GM21786 (cell line): ENCODE results near the gene ABCC1.
"Not testable (repeated sequence)": the region's sequence is repeated elsewhere in the genome, so short reads cannot be mapped to it uniquely, and the experiment has no call there.

Experiments
- ATAC-seq: cut with Tn5 transposase; IDR thresholded peaks from one replicate; pipeline ENCODE4 v1.9.1; 2021; ENCODE audit not compliant: unreplicated experiment

The ABCC1 gene

GRCh38 chr16:16148755-16149154, 199.3 kb downstream of the ABCC1 start:
- ATAC-seq = no peak

- ATAC-seq = no peak
Measured at GRCh38 chr16:16149710-16150116, 200.3 kb downstream of the ABCC1 start.

- no peak for ATAC-seq
Measured at GRCh38 chr16:16150117-16150877, 200.9 kb downstream of the ABCC1 start.

GRCh38 chr16:16150878-16151152, 201.4 kb downstream of the ABCC1 start:
- no peak for ATAC-seq

GRCh38 chr16:16151315-16151714, 201.9 kb downstream of the ABCC1 start:
- ATAC-seq = no peak

- not testable (repeated sequence) for ATAC-seq
Measured at GRCh38 chr16:16153000-16153399, 203.6 kb downstream of the ABCC1 start.

DNA sequence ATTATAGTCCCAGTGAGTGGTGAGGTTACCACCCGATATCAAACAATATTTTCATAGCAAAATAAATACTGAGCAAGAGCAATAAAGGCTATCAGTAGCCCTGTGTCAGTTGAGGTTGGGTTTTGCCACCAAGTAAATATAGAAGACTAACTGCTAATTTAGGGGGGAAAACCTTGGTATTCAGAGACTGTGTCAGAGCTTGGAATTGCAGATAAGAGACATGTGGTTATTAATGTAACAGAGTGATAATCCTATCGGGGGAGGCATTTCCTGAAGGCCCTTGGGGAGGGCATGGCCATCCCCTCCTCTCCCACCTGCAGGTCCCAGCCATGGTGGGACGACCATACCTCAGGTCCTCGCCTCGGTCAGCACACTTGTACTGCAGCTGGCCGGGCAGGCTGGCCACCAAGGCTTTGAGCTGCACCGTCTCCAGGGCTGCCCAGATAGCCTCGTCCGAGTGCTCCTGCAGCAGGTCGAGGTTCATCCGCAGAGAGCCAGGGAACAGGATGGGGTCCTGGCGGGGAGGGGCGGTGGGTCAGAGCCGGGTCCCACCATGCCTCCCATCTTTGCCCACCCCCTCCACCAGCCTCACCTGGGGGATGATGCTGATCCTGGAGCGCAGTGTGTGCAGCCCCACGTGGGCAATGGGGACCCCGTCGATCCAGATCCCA, 205.0 kb downstream of the ABCC1 start:
- no peak for ATAC-seq

DNA sequence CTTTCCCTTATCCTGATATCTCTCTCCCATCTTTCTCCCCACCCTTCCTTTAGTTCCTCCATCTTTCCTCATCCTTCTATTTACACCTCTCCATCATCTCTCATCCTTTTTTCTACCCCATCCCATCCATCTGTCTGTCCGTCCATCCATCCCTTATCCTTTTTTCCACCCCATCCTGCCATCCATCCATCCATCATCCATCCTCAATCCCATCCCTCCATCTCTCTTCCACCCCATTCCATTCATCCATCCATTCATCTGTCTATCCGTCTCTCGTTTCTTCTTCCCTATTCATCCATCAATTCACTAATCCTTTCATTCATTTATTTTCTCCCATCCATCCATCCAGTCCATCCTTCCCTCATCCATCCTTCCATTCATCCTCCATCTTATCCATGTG, 205.8 kb downstream of the ABCC1 start:
- ATAC-seq = no peak

GRCh38 chr16:16157166-16157565, 207.8 kb downstream of the ABCC1 start:
- ATAC-seq = no peak

- no peak for ATAC-seq
Measured at GRCh38 chr16:16158082-16158658, 208.8 kb downstream of the ABCC1 start.

DNA sequence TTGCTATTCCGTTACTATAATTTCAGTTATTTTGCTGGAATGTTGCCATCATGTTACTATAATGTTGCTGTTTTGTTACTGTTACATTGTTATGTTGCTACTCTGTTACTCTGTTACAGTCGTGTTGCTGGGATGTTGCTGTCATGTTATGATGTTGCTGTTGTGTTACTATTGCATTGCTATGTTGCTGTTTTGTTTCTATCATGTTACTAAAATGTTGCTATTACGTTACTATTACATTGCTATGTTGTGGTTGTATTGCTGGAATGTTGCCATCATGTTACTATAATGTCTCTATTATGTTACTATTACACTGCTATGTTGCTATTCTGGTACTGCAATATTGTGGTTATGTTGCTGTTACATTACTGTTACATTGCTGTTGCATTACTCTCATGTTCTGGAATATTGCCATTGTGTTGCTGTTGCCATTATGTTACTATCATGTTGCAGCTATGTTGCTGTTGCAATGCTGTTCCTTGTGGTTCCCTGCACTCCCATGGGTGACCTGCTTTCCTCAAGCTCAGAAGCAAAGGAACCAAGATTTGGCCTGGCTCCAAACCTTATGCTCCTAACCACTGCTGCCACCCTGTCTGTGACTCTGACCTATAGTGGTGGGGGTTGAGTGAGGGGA, 209.4 kb downstream of the ABCC1 start:
- no peak for ATAC-seq

- ATAC-seq = no peak
Measured at GRCh38 chr16:16159662-16160061, 210.2 kb downstream of the ABCC1 start.

GRCh38 chr16:16161319-16161718, 211.9 kb downstream of the ABCC1 start:
- no peak for ATAC-seq

GRCh38 chr16:16161840-16162239, 212.4 kb downstream of the ABCC1 start:
- ATAC-seq = not testable (repeated sequence)

DNA sequence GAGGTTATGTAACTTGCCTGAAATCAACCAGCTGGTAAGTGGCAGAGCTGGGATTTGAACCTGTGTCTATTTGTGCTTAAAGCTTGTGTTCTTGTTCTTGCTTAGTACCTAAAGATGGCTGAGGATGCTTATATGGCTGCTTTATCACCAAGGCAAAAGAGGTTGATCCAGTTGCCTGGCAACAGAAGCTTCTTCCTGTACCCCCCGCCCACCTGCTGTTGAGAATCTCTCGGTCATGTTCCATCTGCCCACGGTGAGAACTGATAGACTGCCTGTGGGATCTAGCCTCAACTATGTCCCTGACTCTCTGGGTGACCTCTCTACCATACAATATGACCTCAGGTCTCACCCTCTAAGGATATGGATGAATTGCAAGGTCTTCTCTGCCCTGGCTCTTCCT, 213.2 kb downstream of the ABCC1 start:
- no peak for ATAC-seq

GRCh38 chr16:16163109-16163508, 213.7 kb downstream of the ABCC1 start:
- no peak for ATAC-seq

- no peak for ATAC-seq
Measured at GRCh38 chr16:16163571-16163970, 214.2 kb downstream of the ABCC1 start.

GRCh38 chr16:16164243-16164642, 214.8 kb downstream of the ABCC1 start:
- no peak for ATAC-seq

DNA sequence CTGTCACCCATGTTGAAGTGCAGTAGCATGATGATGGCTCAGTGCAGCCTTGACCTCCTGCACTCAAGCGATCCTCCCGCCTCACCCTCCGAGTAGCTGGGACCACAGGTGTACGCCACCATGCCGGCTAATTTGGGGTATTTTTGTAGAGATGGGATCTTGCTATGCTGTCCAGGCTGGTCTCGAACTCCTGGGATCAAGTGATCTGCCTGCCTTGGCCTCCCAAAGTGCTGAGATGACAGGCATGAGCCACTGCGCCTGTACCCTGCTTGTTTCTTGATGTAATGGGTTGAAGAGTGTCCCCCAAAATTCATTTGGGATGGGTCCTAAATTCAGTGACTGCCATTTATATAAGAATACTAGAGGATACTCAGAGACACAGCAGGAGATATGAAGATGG, 216.7 kb downstream of the ABCC1 start:
- ATAC-seq = no peak

DNA sequence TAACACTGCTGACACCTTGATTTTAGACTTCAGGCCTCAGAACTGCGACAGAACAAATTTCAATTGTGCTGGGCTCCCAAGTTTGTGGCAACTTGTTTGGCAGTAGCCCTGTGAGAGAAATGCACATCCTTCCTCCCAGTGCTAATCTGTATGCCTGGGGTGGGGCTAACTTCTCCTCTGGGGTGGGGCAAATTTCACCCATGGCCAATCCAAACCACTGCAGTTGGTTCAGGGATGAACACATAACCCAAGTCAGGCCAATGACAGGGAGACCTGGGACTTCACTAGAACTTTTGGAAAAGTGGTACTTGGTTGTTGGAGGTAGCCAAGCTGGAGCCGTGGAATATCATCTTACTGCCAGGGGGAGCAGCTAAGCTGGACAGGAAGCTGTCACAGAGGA, 217.5 kb downstream of the ABCC1 start:
- ATAC-seq = no peak

DNA sequence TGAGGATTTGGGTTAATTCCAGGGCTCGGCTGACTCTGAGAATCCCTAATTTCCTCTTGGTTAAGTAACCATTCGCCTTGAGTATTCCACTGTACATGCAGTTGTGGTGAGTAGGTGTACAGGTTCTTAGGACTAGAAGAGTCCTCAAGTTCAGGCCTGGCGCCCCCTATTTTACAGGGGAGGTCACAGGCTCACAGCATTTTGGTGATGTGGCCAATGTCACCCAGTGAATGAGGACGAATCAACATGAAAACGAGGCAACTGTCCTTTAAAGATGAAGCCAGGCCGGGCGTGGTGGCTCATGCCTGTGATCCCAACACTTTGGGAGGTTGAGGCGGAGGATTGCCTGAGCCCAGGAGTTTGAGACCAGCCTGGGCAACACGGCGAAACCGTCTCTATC, 218.5 kb downstream of the ABCC1 start:
- ATAC-seq = no peak

DNA sequence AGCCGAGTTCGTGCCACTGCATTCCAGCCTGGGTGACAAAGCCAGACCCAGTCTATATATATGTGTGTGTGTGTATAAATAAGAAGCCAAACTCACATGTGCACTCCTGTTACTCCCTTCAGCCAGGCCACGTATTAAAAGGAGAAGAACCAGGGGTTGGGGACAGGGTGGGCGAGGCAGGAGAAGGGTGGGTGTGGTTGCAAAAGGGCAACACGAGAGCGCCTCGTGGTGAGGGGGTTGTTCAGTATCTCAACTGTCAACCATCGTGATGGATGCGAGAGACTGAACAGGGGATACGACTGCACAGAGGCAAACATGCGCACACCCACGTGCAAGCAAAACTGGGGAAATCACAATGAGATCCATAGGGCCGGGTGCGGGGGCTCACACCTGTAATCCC, 219.0 kb downstream of the ABCC1 start:
- ATAC-seq = no peak
